DMS153 (cell line): ENCODE measurements around the gene DMD.
"Not testable (repeated sequence)": the region's sequence is repeated elsewhere in the genome, so short reads cannot be mapped to it uniquely, and the experiment has no call there.

Experiments
- DNase-seq: peaks from one replicate; lab custom pipeline; 2025; lab: John Stamatoyannopoulos, UW

DMD gene

GRCh38 chrX:31429915-31430314 lies 1781.4 kb downstream of the DMD start:
- no peak for DNase-seq

- DNase-seq, result peak; percentile 11
Observed at GRCh38 chrX:31423609-31424189, 1787.7 kb downstream of the DMD start.

GRCh38 chrX:31421441-31421840 lies 1789.9 kb downstream of the DMD start:
- DNase-seq, result no peak

GRCh38 chrX:31420711-31421151 lies 1790.6 kb downstream of the DMD start:
- no peak for DNase-seq

GRCh38 chrX:31420302-31420701 lies 1791.0 kb downstream of the DMD start:
- DNase-seq, result no peak

GRCh38 chrX:31397119-31397518 lies 1814.2 kb downstream of the DMD start:
- DNase-seq, result no peak

- no peak for DNase-seq
Observed at GRCh38 chrX:31392513-31392912, 1818.8 kb downstream of the DMD start.

GRCh38 chrX:31388946-31389345 lies 1822.4 kb downstream of the DMD start:
- no peak for DNase-seq

GRCh38 chrX:31384471-31384870 lies 1826.9 kb downstream of the DMD start:
- no peak for DNase-seq

GRCh38 chrX:31383991-31384390 lies 1827.4 kb downstream of the DMD start:
- no peak for DNase-seq

GRCh38 chrX:31378973-31379372 lies 1832.4 kb downstream of the DMD start:
- DNase-seq, result not testable (repeated sequence)

GRCh38 chrX:31377821-31378220 lies 1833.5 kb downstream of the DMD start:
- DNase-seq, result not testable (repeated sequence)

- no peak for DNase-seq
Observed at GRCh38 chrX:31376408-31377022, 1834.8 kb downstream of the DMD start.

GRCh38 chrX:31374786-31375185 lies 1836.6 kb downstream of the DMD start:
- DNase-seq, result no peak

GRCh38 chrX:31371956-31372355 lies 1839.4 kb downstream of the DMD start:
- no peak for DNase-seq

- no peak for DNase-seq
Observed at GRCh38 chrX:31367816-31368215, 1843.5 kb downstream of the DMD start.

GRCh38 chrX:31366041-31366440 lies 1845.3 kb downstream of the DMD start:
- DNase-seq, result no peak

GRCh38 chrX:31356275-31357212 lies 1854.8 kb downstream of the DMD start:
- DNase-seq, result no peak

- no peak for DNase-seq
Observed at GRCh38 chrX:31355206-31355955, 1856.0 kb downstream of the DMD start.

GRCh38 chrX:31353095-31353494 lies 1858.3 kb downstream of the DMD start:
- no peak for DNase-seq

GRCh38 chrX:31350808-31351074 lies 1860.6 kb downstream of the DMD start:
- DNase-seq, result no peak

GRCh38 chrX:31349515-31349914 lies 1861.8 kb downstream of the DMD start:
- no peak for DNase-seq
